ENCODE results near the gene GRHPR.
A peak's percentile ranks its signal among the peaks of the same experiment; 100 is the strongest.

Gene GRHPR

DNA sequence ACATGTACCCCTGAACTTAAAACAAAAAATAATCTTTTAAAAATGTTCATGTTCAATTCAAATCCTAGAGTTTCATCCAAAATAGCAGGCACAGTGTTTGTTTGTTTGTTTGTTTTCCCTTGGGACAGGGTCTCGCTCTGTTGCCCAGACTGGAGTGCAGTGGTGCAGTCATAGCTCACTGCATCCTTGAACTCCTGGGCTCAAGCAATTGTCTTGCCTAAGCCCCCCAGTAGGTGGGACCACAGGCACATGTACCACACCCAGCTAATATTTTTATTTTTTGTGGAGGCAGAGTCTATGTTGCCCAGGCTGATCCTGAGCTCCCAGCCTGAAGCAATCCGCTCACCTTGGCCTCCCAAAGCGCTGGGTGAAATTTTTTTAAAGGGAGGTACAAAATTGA is 58.3 kb downstream of the GRHPR start:
- no peak for DNase-seq (ENCODE audit: low read depth)

DNA sequence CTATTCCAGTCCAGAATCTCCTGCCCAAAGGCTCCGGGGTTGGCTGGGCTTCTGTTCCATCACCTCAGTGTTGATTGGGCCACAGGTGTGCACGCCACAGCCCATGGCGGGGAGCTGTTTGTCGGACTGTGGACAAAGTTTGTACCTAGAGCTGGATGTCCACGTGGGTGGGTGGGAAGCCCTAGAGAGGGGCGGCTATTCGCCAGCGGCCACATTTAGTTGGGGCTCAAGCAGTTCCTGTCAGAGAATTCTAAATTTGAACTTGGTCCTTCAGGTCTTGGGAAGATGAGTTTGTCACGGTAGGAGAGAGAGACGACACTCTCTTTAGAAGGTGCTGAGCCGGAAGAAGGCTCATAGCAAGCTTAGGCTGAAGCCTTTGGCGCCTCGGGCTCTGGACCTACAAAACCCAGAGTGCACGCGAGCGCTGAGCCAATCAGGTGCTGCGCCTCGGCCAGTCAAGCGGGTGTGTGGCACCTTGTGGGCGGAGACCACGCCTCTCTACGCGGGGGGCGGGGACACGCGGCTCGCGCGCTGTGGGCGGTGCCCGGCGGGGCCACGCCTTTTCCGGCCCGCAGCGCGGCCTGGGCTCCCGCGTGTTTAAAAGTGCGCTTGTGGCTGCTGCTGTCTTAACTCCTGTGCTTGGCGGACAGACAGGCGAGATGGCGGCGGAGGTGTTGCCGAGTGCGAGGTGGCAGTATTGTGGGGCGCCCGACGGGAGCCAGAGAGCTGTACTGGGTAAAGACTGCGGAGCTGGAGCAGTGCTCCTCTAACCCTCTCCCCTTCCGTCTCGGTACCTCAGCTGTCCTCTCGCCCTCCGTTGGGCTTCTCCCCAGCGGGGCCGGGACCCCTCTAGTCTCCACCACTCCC is 63.1 kb downstream of the GRHPR start, which contains the start of gene POLR1E:
TSS of gene POLR1E (plus strand) at position 560 of the 867 bp plus-strand sequence. CDS start at position 660, 100 bp downstream.
- DNase-seq (ENCODE audit: low read depth), result peak; percentile 94

DNA sequence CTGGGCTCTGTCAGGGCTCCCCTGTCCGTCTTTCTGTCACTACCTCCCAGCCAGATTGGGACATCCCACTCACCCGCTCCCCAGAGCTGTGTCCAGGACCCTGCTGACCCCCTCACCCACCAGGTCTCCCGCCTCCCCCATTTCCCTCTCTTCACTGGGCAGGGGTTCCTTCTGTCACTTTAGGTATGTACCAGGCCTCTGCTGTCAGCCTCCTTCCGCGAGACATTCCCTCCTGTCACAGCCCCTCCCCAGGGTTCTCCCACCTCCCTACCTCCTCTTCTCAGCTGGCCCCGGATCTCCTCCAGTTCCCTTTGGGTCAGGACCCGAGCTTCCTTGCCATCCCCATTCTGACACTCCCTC is 63.7 kb downstream of the GRHPR start:
- DNase-seq (ENCODE audit: low read depth), result no peak
